ENCODE measurements around the gene MAP3K9.

GRCh38 chr14:70816525-70816924 lies 7.2 kb upstream of the MAP3K9 start:
- TF ChIP-seq EZH2 (IDR thresholded peaks at IDR 0.05; ENCODE audit: borderline replicate concordance, insufficient read depth, low read length, poor library complexity, severe bottlenecking), result no peak
- no peak for TF ChIP-seq CTCF (IDR thresholded peaks at IDR 0.05; ENCODE audit: poor library complexity, severe bottlenecking)
- TF ChIP-seq REST (IDR thresholded peaks at IDR 0.05; ENCODE audit: borderline replicate concordance), result no peak
- no peak for TF ChIP-seq EP300 (conservative IDR thresholded peaks at IDR 0.05; ENCODE audit: poor library complexity, severe bottlenecking)

Data from neural cell (in vitro differentiated cells).